HG03354 (cell line): ENCODE data around the gene RPL19.
A peak's percentile ranks its signal among the peaks of the same experiment; 100 is the strongest.

Experiments
- ATAC-seq: cut with Tn5 transposase; IDR thresholded peaks from one replicate; pipeline ENCODE4 v1.9.1; 2021; ENCODE audit warnings: mild to moderate bottlenecking; ENCODE audit not compliant: unreplicated experiment, poor library complexity, severe bottlenecking

Gene RPL19

DNA sequence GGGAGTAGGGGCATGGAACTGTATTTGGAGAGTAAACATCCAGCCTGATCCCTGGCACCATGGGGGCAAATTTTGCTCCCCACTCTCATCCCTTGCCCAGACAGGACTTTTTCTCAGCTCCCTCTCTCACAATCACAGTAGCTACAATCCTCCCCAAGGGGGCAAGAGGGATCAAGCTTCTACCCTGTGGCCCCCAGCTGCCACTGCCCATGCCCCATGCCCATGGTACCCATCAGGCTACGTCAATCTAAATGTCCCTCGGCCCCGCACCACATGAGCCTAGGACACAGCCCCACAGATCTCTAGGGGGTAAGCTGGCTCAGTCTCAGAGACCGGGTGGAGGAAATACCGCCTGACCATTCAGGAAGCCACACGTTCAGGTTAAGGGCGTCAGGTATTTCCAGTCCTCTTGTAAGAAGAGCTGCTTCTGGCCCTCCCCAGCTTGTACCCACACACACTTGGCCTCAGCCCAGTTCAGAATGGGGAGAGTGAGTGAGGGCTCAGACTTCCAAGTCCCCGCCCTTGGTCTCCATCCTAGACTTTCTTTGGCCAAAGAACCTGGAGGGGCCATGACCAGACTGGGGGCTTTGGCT, 4.4 kb upstream of the RPL19 start:
- no peak for ATAC-seq

- no peak for ATAC-seq
Observed at GRCh38 chr17:39196241-39196807, 3.8 kb upstream of the RPL19 start.

- no peak for ATAC-seq
Observed at GRCh38 chr17:39196808-39197291, 3.2 kb upstream of the RPL19 start.

GRCh38 chr17:39197380-39198185, 2.5 kb upstream of the RPL19 start, which contains the start of gene CACNB1:
Gene CACNB1, minus strand, starts transcription at chr17:39197669. Its CDS starts 174 bp downstream, at chr17:39197495.
- no peak for ATAC-seq

DNA sequence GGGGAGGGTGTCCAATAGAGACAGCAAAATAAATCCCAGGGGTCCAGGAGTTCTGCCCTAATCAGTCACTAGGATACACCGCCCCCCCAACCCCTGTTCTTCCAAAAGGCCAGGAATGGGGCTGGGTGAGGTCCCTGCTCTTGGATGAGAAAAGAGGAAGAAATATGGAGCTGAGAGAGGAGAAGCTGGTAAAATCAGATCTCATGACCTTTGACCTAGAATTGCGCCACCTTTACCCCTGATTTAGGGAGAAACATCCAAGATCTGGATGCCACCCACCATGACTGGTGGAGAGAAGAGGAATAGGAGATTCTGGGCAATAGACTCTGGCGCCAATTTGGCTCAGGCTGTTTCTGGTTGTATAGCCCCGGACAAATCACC, 1.9 kb upstream of the RPL19 start:
- no peak for ATAC-seq

GRCh38 chr17:39199820-39200069, 338 bp upstream of the RPL19 start:
- ATAC-seq, result peak; percentile 61

DNA sequence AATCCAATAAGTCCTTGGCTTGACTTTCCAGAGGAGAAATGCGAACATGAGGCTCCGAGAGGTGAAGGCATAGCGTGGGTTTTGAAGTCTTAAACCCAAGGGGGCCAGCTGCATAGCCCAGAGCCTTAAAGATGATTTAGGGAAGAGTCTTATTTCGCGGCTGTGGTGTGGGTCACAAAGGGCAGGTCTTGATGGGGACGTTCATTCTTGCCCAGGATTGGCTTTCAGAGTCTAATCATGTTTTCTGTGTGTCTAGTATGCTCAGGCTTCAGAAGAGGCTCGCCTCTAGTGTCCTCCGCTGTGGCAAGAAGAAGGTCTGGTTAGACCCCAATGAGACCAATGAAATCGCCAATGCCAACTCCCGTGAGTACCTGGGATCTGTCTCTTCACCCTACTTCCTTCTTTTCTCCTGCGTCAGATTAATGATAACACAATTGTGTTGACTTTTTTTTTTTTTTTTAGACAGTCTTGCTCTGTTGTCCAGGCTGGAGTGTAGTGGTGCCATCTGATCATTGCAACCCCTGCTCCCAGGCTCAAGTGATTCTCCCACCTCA, 951 bp downstream of the RPL19 start:
- ATAC-seq, result no peak

DNA sequence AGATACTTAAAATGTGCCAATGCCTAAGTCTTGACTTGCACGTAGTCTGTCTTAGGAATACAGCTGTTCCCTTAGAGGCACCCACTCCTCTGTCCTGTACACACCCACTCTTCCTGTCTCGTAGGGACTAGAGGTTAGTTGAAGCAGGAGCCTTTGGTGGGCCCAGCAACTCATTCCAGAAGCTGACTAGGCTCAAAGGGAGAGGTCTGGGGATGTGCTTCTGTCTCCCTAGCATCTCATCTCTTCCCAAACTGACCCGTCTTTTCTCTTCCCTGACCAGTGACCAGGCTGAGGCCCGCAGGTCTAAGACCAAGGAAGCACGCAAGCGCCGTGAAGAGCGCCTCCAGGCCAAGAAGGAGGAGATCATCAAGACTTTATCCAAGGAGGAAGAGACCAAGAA, 4.2 kb downstream of the RPL19 start:
- no peak for ATAC-seq

- ATAC-seq, result no peak
Observed at GRCh38 chr17:39205112-39205526, 5.0 kb downstream of the RPL19 start.

DNA sequence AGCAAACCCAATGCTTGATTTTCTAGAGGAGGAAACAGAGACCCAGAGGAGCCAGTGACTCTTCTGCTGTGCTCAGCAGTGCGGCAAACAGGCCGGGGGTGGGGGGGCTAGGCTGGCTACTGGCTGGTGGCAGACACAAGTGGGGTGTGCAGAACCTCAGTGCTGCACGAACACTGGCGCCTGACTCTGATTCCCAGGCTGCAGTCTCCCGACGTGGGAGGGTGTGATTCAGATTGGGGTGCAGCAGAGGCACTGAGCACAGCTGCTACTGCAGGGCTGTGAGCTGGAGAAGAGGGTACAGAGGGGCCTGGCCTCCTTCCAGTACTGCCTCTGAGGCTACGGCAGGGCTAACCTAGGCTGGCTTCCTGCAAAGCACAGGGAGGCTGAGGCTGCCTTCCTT, 8.1 kb downstream of the RPL19 start:
- no peak for ATAC-seq

GRCh38 chr17:39208893-39209292, 8.8 kb downstream of the RPL19 start:
- peak; percentile 50 for ATAC-seq

GRCh38 chr17:39209317-39210092, 9.4 kb downstream of the RPL19 start:
- ATAC-seq, result no peak

- ATAC-seq, result no peak
Observed at GRCh38 chr17:39210093-39210434, 10.0 kb downstream of the RPL19 start.

GRCh38 chr17:39212195-39212810, 12.2 kb downstream of the RPL19 start:
- no peak for ATAC-seq

DNA sequence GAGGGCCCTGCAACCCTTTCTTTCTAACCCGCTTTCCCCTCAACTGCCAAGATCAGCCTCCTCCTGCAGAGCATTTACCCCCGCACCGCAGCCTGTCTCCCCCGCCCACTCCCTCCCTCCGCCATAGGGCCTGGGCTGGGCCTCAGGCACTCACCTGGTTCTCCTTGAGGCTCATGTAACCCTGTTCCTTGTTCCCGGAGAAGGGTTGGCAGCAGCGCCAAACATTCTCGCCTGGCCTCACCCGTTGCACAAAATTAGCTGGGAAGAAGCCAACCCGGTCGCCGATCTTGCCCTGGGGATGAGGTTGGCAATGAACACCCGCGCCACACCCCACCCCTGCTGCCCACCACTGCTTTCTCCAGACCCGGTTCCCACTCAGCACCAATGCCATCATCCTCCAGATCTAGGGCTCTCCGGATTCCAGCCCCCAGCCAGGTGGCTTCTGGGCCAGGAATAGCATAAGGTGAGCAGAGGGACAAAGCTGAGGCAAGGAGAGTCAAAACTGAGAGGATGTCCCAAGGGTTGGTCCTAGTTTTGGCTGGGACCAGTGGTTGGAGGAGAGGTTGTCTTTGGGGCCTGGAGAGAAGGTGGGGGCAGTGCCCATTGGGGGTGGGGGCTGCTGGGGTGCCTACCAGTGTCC, 12.9 kb downstream of the RPL19 start:
- ATAC-seq, result no peak

DNA sequence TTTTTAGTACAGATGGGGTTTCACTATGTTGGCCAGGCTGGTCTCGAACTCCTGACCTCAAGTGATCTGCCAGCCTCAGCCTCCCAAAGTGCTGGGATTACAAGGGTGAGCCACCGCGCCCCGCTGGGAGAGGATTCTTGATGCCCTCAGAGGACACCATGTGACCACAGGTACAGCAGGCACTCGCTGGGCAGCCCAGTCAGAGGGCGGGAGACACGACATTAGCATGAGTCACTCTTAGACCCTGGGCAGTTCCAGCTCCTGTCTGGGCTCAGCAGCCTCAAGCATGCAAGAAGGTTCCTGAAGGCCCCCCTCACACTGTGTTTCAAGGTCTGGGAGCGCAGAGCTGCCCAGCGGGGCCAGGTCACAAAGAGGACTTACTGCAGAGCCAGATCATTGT, 13.8 kb downstream of the RPL19 start:
- ATAC-seq, result no peak

DNA sequence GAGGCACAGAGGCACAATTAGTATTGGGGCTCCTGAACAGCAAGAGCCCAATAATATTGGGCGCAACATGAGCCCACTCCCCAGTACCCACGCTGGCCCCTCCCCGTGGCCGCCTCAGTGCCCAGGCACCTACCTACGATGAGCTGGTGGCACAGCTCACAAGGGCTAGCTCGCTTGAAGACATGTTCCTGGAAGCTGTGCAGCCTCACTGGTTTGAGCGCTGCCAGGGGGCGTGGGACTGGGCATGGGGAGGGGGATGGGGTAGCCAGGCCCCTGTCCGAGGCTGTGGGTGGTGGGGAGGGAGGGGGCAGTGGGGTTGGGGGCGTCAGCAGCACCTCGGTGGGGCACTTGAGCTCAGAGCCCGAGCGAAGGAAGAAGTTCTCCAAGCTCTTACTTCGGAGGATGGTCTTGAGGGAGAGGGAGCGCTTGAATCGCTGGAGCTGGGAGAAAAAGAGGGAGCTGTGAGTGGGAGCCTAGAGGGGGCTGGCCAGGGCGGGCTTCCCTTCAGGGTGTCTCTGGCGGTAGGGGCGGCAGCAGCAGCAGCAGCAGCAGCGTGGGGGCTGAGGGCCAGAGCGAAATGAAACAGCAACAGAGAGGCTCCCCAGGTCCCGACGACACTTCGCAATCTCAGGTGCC, 17.8 kb downstream of the RPL19 start:
- no peak for ATAC-seq

- no peak for ATAC-seq
Observed at GRCh38 chr17:39218906-39219305, 18.8 kb downstream of the RPL19 start.

- ATAC-seq, result no peak
Observed at GRCh38 chr17:39219647-39220154, 19.6 kb downstream of the RPL19 start.
